Measurements from ENCODE around the gene CDSN.
A peak's percentile ranks its signal among the peaks of the same experiment; 100 is the strongest.

Gene CDSN

GRCh38 chr6:31126396-31127175 lies 6.3 kb upstream of the CDSN start:
- Histone ChIP-seq H3K9ac (ENCODE audit: low read length) (no peak overlapping the region), H3K4me1 (ENCODE audit: control insufficient read depth, insufficient read depth, low read length) (peaks cover 20% of the 10 kb centered on the region; the same call in 1 of the 2 replicates), H3K36me3 (ENCODE audit: control insufficient read depth, insufficient read depth, low read length) (no peaks in the 10 kb centered on the region), H3K4me3 (ENCODE audit: low read depth, low read length) (no peak overlapping the region), H3K9me3 (ENCODE audit: control insufficient read depth, insufficient read depth, low read depth, low read length) (no peaks in the 10 kb centered on the region), H3K27me3 (ENCODE audit: control insufficient read depth, insufficient read depth, low read length) (no peaks in the 10 kb centered on the region), H3K27ac (ENCODE audit: low read depth, low read length) (no peak overlapping the region)

- peaks cover 19% of the 10 kb centered on the region; the same call in 1 of the 2 replicates for H3K4me1 ChIP-seq (ENCODE audit: control insufficient read depth, insufficient read depth, low read length)
- H3K27ac ChIP-seq (ENCODE audit: low read depth, low read length), result no peak overlapping the region
- H3K4me3 ChIP-seq (ENCODE audit: low read depth, low read length), result no peak overlapping the region
- H3K36me3 ChIP-seq (ENCODE audit: control insufficient read depth, insufficient read depth, low read length), result no peaks in the 10 kb centered on the region
- H3K9me3 ChIP-seq (ENCODE audit: control insufficient read depth, insufficient read depth, low read depth, low read length), result no peaks in the 10 kb centered on the region
- no peaks in the 10 kb centered on the region for H3K27me3 ChIP-seq (ENCODE audit: control insufficient read depth, insufficient read depth, low read length)
- H3K9ac ChIP-seq (ENCODE audit: low read length), result no peak overlapping the region
These were observed 5.5 kb upstream of the CDSN start for GRCh38 chr6:31125586-31126363.

- Histone ChIP-seq H3K4me3 (ENCODE audit: low read depth, low read length) (no peak overlapping the region), H3K4me1 (ENCODE audit: control insufficient read depth, insufficient read depth, low read length) (peaks cover 19% of the 10 kb centered on the region; the same call in 1 of the 2 replicates), H3K27ac (ENCODE audit: low read depth, low read length) (no peak overlapping the region), H3K27me3 (ENCODE audit: control insufficient read depth, insufficient read depth, low read length) (no peaks in the 10 kb centered on the region), H3K9ac (ENCODE audit: low read length) (no peak overlapping the region), H3K9me3 (ENCODE audit: control insufficient read depth, insufficient read depth, low read depth, low read length) (no peaks in the 10 kb centered on the region), H3K36me3 (ENCODE audit: control insufficient read depth, insufficient read depth, low read length) (no peaks in the 10 kb centered on the region)
These were observed 4.9 kb upstream of the CDSN start for GRCh38 chr6:31125162-31125561.

- no peak overlapping the region for H3K9ac ChIP-seq (ENCODE audit: low read length)
These were observed 2.8 kb upstream of the CDSN start for GRCh38 chr6:31122791-31123706.

GRCh38 chr6:31121131-31121790 lies 1.0 kb upstream of the CDSN start:
- no peaks in the 10 kb centered on the region for H3K27me3 ChIP-seq (ENCODE audit: control insufficient read depth, insufficient read depth, low read length)
- H3K9ac ChIP-seq (ENCODE audit: low read length), result no peak overlapping the region

More at GRCh38 chr6:31122791-31123706, 2.8 kb upstream of the CDSN start:
- Histone ChIP-seq H3K4me3 (ENCODE audit: low read depth, low read length) (no peak overlapping the region), H3K27me3 (ENCODE audit: control insufficient read depth, insufficient read depth, low read length) (no peaks in the 10 kb centered on the region), H3K27ac (ENCODE audit: low read depth, low read length) (no peak overlapping the region), H3K36me3 (ENCODE audit: control insufficient read depth, insufficient read depth, low read length) (no peaks in the 10 kb centered on the region), H3K9me3 (ENCODE audit: control insufficient read depth, insufficient read depth, low read depth, low read length) (no peaks in the 10 kb centered on the region), H3K4me1 (ENCODE audit: control insufficient read depth, insufficient read depth, low read length) (peaks cover 19% of the 10 kb centered on the region; the same call in 1 of the 2 replicates)

GRCh38 chr6:31118178-31118577 lies 2.1 kb downstream of the CDSN start:
- Histone ChIP-seq H3K4me3 (ENCODE audit: low read depth, low read length) (no peak overlapping the region), H3K27me3 (ENCODE audit: control insufficient read depth, insufficient read depth, low read length) (no peaks in the 10 kb centered on the region), H3K27ac (ENCODE audit: low read depth, low read length) (no peak overlapping the region), H3K36me3 (ENCODE audit: control insufficient read depth, insufficient read depth, low read length) (no peaks in the 10 kb centered on the region), H3K9ac (ENCODE audit: low read length) (no peak overlapping the region), H3K4me1 (ENCODE audit: control insufficient read depth, insufficient read depth, low read length) (peaks cover 27% of the 10 kb centered on the region), H3K9me3 (ENCODE audit: control insufficient read depth, insufficient read depth, low read depth, low read length) (no peaks in the 10 kb centered on the region)

More at GRCh38 chr6:31121131-31121790, 1.0 kb upstream of the CDSN start:
- peaks cover 15% of the 10 kb centered on the region; the same call in 1 of the 2 replicates for H3K4me1 ChIP-seq (ENCODE audit: control insufficient read depth, insufficient read depth, low read length)
- no peaks in the 10 kb centered on the region for H3K36me3 ChIP-seq (ENCODE audit: control insufficient read depth, insufficient read depth, low read length)
- H3K27ac ChIP-seq (ENCODE audit: low read depth, low read length), result no peak overlapping the region
- H3K9me3 ChIP-seq (ENCODE audit: control insufficient read depth, insufficient read depth, low read depth, low read length), result no peaks in the 10 kb centered on the region
- no peak overlapping the region for H3K4me3 ChIP-seq (ENCODE audit: low read depth, low read length)

- H3K27ac ChIP-seq (ENCODE audit: low read depth, low read length), result no peak overlapping the region
- peaks cover 27% of the 10 kb centered on the region for H3K4me1 ChIP-seq (ENCODE audit: control insufficient read depth, insufficient read depth, low read length)
- H3K27me3 ChIP-seq (ENCODE audit: control insufficient read depth, insufficient read depth, low read length), result no peaks in the 10 kb centered on the region
- no peak overlapping the region for H3K4me3 ChIP-seq (ENCODE audit: low read depth, low read length)
- H3K36me3 ChIP-seq (ENCODE audit: control insufficient read depth, insufficient read depth, low read length), result no peaks in the 10 kb centered on the region
- no peaks in the 10 kb centered on the region for H3K9me3 ChIP-seq (ENCODE audit: control insufficient read depth, insufficient read depth, low read depth, low read length)
- no peak overlapping the region for H3K9ac ChIP-seq (ENCODE audit: low read length)
These were observed 3.4 kb downstream of the CDSN start for GRCh38 chr6:31116661-31117385.

GRCh38 chr6:31115941-31116560 lies 4.2 kb downstream of the CDSN start:
- no peak overlapping the region for H3K27ac ChIP-seq (ENCODE audit: low read depth, low read length)
- H3K9me3 ChIP-seq (ENCODE audit: control insufficient read depth, insufficient read depth, low read depth, low read length), result no peaks in the 10 kb centered on the region
- H3K36me3 ChIP-seq (ENCODE audit: control insufficient read depth, insufficient read depth, low read length), result no peaks in the 10 kb centered on the region
- no peak overlapping the region for H3K9ac ChIP-seq (ENCODE audit: low read length)
- no peaks in the 10 kb centered on the region for H3K27me3 ChIP-seq (ENCODE audit: control insufficient read depth, insufficient read depth, low read length)
- H3K4me1 ChIP-seq (ENCODE audit: control insufficient read depth, insufficient read depth, low read length), result peaks cover 29% of the 10 kb centered on the region
- H3K4me3 ChIP-seq (ENCODE audit: low read depth, low read length), result no peak overlapping the region

- Histone ChIP-seq H3K4me3 (ENCODE audit: low read depth, low read length) (no peak overlapping the region; the same call in 1 of the 2 replicates), H3K27me3 (ENCODE audit: control insufficient read depth, insufficient read depth, low read length) (peaks cover 5% of the 10 kb centered on the region), H3K9ac (ENCODE audit: low read length) (peak overlapping the region; percentile 29), H3K4me1 (ENCODE audit: control insufficient read depth, insufficient read depth, low read length) (peaks cover 37% of the 10 kb centered on the region), H3K36me3 (ENCODE audit: control insufficient read depth, insufficient read depth, low read length) (no peaks in the 10 kb centered on the region), H3K27ac (ENCODE audit: low read depth, low read length) (no peak overlapping the region), H3K9me3 (ENCODE audit: control insufficient read depth, insufficient read depth, low read depth, low read length) (no peaks in the 10 kb centered on the region)
These were observed 5.0 kb downstream of the CDSN start for GRCh38 chr6:31114970-31115849.

Measured in HUES6 (cell line).